22Rv1 (cell line): ENCODE measurements around the gene MORN1.

ENCODE experiments used
- CTCF ChIP-seq: fragments of 450-650 bp; IDR thresholded peaks from 2 replicates; pipeline ENCODE4 v1.5.1; 2017; ENCODE audit warnings: mild to moderate bottlenecking
- ZFX ChIP-seq: fragments of 450-650 bp; IDR thresholded peaks from 2 replicates; pipeline ENCODE4 v1.6.1; 2017; ENCODE audit warnings: antibody characterized with exemption, borderline replicate concordance

GRCh38 chr1:2351723-2352122, 39.6 kb downstream of the MORN1 start:
- TF ChIP-seq ZFX (no peak), CTCF (no peak)
